Loucy (cell line): ENCODE results near the gene ZFP62.

Experiments
- CTCF ChIP-seq: fragments of 200-600 bp; sonication (generic); conservative IDR thresholded peaks from 2 replicates; pipeline ENCODE4 v1.5.1; 2014; ENCODE audit warnings: mild to moderate bottlenecking, antibody characterized with exemption, low read length
- EZH2phosphoT487 ChIP-seq: fragments of 200-600 bp; IDR thresholded peaks from 2 replicates; pipeline ENCODE4 v1.6.1; 2018; ENCODE audit warnings: antibody characterized with exemption, mild to moderate bottlenecking, moderate library complexity, borderline replicate concordance

GRCh38 chr5:180799902-180800801 is 60.9 kb downstream of the ZFP62 start:
- TF ChIP-seq CTCF, result peak; percentile 12; the same call in 1 of the 2 replicates
- TF ChIP-seq EZH2phosphoT487, result no peak
